Adipocyte (in vitro differentiated cells): ENCODE results near the gene MTARC2.
A peak's percentile ranks its signal among the peaks of the same experiment; 100 is the strongest.

ENCODE experiments used
- DNase-seq: peaks from one replicate; pipeline ENCODE4 v3.0.0-alpha.2; 2015; ENCODE audit warnings: low read depth
- H3K27me3 ChIP-seq: replicated peaks from 2 replicates; pipeline ENCODE4 v1.7.0; 2013; ENCODE audit warnings: mild to moderate bottlenecking, low read length, moderate library complexity; ENCODE audit not compliant: control insufficient read depth, insufficient read depth
- H3K36me3 ChIP-seq: 2 replicates; pipeline ENCODE4 v1.7.0; 2013; ENCODE audit warnings: low read length, mild to moderate bottlenecking, moderate library complexity; ENCODE audit not compliant: control insufficient read depth, insufficient read depth, severe bottlenecking
- H3K4me1 ChIP-seq: 2 replicates; pipeline ENCODE4 v1.7.0; 2013; ENCODE audit warnings: mild to moderate bottlenecking, low read length, moderate library complexity; ENCODE audit not compliant: control insufficient read depth, insufficient read depth
- H3K4me3 ChIP-seq: 2 replicates; pipeline ENCODE4 v1.7.0; 2013; ENCODE audit warnings: mild to moderate bottlenecking, low read length, moderate library complexity
- H3K9ac ChIP-seq: 2 replicates; pipeline ENCODE4 v1.7.0; 2013; ENCODE audit warnings: mild to moderate bottlenecking, low read length, moderate library complexity
- H3K9me3 ChIP-seq: 2 replicates; pipeline ENCODE4 v1.7.0; 2013; ENCODE audit warnings: mild to moderate bottlenecking, low read length, moderate library complexity; ENCODE audit not compliant: control insufficient read depth

Gene MTARC2

GRCh38 chr1:220754212-220754917 lies 6.2 kb downstream of the MTARC2 start:
- H3K36me3 ChIP-seq, result peaks cover 37% of the 10 kb centered on the region
- no peaks in the 10 kb centered on the region for H3K27me3 ChIP-seq
- DNase-seq, result no peak
- H3K4me3 ChIP-seq, result peak overlapping the region; percentile 24
- peaks cover 22% of the 10 kb centered on the region for H3K4me1 ChIP-seq
- H3K9ac ChIP-seq, result peak overlapping the region; percentile 12
- no peaks in the 10 kb centered on the region for H3K9me3 ChIP-seq

DNA sequence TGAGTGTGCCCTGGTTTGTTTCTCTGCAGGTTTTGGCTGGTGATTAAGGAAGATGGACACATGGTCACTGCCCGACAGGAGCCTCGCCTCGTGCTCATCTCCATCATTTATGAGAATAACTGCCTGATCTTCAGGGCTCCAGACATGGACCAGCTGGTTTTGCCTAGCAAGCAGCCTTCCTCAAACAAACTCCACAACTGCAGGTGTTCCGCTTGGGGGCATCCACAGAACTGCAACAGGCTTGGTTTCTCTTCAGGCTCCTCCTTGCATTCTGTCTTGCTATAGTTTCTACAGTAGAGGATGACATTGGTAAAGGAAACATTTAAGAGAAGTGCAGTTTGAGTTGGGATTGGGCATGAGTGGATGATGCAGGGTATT lies 6.8 kb downstream of the MTARC2 start:
- no peak for DNase-seq
- peaks cover 18% of the 10 kb centered on the region for H3K4me1 ChIP-seq
- H3K27me3 ChIP-seq, result no peaks in the 10 kb centered on the region

DNA sequence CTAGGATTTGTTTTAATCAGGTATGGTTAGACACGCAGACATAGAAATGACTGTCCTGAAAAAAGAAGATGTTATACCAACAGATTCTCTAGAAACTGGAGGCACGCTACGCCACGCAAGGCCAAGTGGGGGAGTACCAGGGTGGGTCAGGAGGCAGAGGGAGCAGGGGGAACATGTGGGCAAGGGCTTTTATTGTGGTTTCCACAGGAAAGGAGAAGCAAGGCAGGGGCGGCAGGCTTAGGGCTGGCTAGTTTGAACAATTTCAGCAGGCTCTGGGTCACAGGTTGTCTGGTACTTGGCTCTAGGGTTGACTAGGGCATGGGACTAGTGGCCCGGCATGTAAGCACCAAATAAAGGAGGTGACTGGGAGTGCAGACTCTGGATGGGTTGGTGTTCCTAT lies 7.2 kb downstream of the MTARC2 start:
- Histone ChIP-seq H3K9me3 (no peaks in the 10 kb centered on the region), H3K36me3 (peaks cover 46% of the 10 kb centered on the region), H3K27me3 (no peaks in the 10 kb centered on the region), H3K9ac (no peak overlapping the region), H3K4me1 (peaks cover 14% of the 10 kb centered on the region), H3K4me3 (no peak overlapping the region)
- DNase-seq, result no peak

More for the DNA sequence above, 6.8 kb downstream of the MTARC2 start:
- H3K36me3 ChIP-seq, result peaks cover 42% of the 10 kb centered on the region
- H3K9ac ChIP-seq, result no peak overlapping the region
- H3K9me3 ChIP-seq, result no peaks in the 10 kb centered on the region
- no peak overlapping the region for H3K4me3 ChIP-seq

DNA sequence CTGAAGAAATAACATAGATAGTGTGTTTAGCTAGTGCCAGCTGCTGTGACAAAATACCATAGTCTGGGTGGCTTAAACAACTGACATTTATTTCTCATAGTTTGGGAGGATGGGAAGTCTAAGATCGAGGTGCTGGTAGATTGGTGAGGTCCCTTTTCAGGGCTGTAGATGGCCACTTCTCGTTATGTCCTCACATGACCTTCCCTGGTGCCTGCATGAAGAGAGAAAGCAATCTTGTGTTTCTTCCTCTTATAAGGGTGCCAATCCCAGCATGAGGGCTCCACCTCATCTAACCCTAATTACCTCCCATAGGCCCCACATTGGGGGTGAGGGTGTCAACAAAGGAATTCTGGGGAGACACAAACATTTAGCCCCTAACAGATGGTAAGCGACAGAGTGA lies 9.3 kb downstream of the MTARC2 start:
- H3K9ac ChIP-seq, result no peak overlapping the region
- H3K27me3 ChIP-seq, result no peaks in the 10 kb centered on the region
- H3K4me1 ChIP-seq, result peaks cover 4% of the 10 kb centered on the region
- H3K4me3 ChIP-seq, result no peak overlapping the region
- H3K36me3 ChIP-seq, result peaks cover 60% of the 10 kb centered on the region
- DNase-seq, result no peak
- H3K9me3 ChIP-seq, result no peaks in the 10 kb centered on the region

DNA sequence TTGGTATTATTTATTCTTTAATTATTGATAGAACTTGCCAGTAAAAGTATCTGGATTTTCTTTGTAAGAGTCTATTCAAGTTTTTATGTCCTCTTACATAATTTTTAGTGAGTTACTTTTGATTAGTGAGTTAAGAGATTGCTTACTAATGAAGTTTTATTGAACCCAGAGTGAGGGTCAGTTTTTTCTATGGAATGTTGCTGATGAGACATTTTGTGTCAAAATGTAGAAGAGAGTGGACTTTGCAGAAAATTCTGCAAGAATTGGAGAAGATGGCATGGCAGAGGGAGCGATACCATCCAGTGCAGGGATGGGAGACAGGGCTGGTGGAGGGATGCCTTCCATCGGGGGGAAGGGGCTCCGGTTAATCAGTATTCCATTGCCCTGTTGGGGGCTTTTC lies 11.0 kb downstream of the MTARC2 start:
- no peaks in the 10 kb centered on the region for H3K4me1 ChIP-seq
- no peaks in the 10 kb centered on the region for H3K27me3 ChIP-seq
- peaks cover 77% of the 10 kb centered on the region for H3K36me3 ChIP-seq
- no peak for DNase-seq
- no peak overlapping the region for H3K4me3 ChIP-seq
- no peak overlapping the region for H3K9ac ChIP-seq
- H3K9me3 ChIP-seq, result no peaks in the 10 kb centered on the region

- no peaks in the 10 kb centered on the region for H3K27me3 ChIP-seq
- peaks cover 64% of the 10 kb centered on the region for H3K36me3 ChIP-seq
- H3K4me3 ChIP-seq, result no peak overlapping the region
- H3K9me3 ChIP-seq, result no peaks in the 10 kb centered on the region
- DNase-seq, result no peak
- H3K4me1 ChIP-seq, result peaks cover under 1% of the 10 kb centered on the region
- H3K9ac ChIP-seq, result no peak overlapping the region
These were observed 13.7 kb downstream of the MTARC2 start for GRCh38 chr1:220761688-220762427.

GRCh38 chr1:220764757-220765156 lies 16.6 kb downstream of the MTARC2 start:
- no peak for DNase-seq
- Histone ChIP-seq H3K9ac (no peak overlapping the region), H3K27me3 (no peaks in the 10 kb centered on the region), H3K36me3 (peaks cover 55% of the 10 kb centered on the region), H3K9me3 (no peaks in the 10 kb centered on the region), H3K4me3 (no peak overlapping the region), H3K4me1 (peaks cover 23% of the 10 kb centered on the region)

GRCh38 chr1:220767312-220768125 lies 19.4 kb downstream of the MTARC2 start:
- Histone ChIP-seq H3K36me3 (peaks cover 57% of the 10 kb centered on the region), H3K9ac (peak overlapping the region; percentile 73), H3K27me3 (no peaks in the 10 kb centered on the region), H3K9me3 (no peaks in the 10 kb centered on the region), H3K4me3 (peak overlapping the region; percentile 63), H3K4me1 (peaks cover 23% of the 10 kb centered on the region)
- no peak for DNase-seq

DNA sequence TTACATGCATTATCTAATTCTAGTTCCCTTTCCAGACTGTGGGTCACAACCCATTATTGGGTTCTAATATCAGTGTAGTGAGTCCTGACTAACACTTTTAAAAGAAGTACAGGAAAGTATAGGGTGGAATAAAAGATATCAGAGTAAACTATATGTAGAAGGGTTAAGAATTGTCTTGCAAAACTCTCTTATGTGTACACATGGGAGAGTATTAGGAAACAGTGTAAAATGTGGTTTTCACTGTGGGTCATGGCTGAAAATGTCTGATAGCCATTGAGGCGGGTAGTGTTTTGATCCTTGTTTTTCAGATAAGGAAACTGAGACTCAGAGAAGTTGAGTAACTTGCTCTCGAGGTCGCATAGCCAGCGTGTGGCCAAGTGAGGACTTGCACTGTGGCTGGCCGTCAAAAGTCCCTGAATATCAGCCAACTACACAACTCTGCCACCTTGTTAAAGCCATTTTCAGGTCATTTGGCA lies 20.0 kb downstream of the MTARC2 start:
- H3K4me3 ChIP-seq, result peak overlapping the region; percentile 63

DNA sequence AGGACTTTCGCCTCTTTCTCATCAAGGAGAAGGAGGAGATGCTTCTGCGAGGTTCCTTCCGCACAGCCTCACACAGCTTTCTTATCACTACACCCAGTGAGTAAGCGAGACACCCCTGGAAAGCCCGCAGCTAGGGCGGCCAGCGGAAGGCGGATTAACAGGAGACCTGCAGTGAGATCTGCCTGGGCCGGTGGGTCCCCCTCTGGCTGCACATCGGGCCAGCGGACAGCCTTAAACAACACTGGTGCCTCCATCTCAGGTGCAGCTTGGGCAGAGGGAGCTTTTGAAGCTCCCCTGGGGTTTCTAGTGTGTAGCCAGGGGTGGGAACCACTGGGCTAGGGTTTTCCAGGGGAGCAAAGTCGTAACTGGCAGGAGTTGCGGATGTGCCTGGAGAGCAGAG lies 21.1 kb downstream of the MTARC2 start:
- H3K4me3 ChIP-seq, result no peak overlapping the region
- H3K4me1 ChIP-seq, result peaks cover 23% of the 10 kb centered on the region
- peaks cover 48% of the 10 kb centered on the region for H3K36me3 ChIP-seq
- no peaks in the 10 kb centered on the region for H3K27me3 ChIP-seq
- DNase-seq, result no peak
- H3K9ac ChIP-seq, result no peak overlapping the region
- no peaks in the 10 kb centered on the region for H3K9me3 ChIP-seq

More for the DNA sequence above, 20.0 kb downstream of the MTARC2 start:
- peaks cover 53% of the 10 kb centered on the region for H3K36me3 ChIP-seq
- DNase-seq, result no peak
- H3K9ac ChIP-seq, result peak overlapping the region; percentile 73
- peaks cover 23% of the 10 kb centered on the region for H3K4me1 ChIP-seq
- H3K27me3 ChIP-seq, result no peaks in the 10 kb centered on the region
- H3K9me3 ChIP-seq, result no peaks in the 10 kb centered on the region
